ENCODE results near the gene IFIT3.
"Not testable (repeated sequence)": the region's sequence is repeated elsewhere in the genome, so short reads cannot be mapped to it uniquely, and the experiment has no call there.

The IFIT3 gene

DNA sequence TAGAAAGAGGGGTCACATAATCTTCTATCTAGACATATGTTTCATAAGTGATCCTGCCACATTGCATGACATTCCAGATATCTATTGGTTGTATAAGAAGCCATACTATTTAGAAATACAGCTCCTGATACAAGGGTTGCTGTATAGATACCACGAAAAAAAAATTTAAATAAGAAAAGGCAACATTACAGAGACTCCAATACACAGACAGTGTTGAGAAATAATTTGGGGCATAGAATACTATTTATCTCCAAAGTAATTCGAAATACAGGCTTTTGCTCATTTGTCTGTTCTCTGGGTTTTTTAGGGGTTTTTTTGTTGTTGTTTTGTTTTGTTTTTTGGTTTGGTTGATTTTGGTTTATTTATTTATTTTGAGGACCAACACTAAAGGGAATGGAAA is 23.4 kb upstream of the IFIT3 start:
- DNase-seq = no peak

DNA sequence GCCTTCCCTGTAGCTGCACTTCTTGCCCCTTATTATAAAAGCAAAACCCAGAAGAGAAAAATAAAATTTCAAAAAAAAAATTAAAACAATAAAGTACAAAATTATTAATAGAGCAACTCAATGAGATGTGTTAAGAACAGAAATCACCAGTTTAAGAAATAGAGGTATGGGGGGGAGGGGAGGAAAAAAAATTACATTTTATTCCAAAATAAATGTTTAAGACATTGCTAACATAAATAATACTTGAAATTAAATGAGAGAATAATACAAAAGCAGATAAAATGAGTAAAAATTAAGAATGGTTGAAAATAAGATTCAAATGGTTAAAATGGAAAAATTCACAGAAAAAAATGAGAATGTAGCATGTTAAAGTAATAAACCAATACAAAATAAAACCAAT is 22.9 kb upstream of the IFIT3 start:
- no peak for DNase-seq

DNA sequence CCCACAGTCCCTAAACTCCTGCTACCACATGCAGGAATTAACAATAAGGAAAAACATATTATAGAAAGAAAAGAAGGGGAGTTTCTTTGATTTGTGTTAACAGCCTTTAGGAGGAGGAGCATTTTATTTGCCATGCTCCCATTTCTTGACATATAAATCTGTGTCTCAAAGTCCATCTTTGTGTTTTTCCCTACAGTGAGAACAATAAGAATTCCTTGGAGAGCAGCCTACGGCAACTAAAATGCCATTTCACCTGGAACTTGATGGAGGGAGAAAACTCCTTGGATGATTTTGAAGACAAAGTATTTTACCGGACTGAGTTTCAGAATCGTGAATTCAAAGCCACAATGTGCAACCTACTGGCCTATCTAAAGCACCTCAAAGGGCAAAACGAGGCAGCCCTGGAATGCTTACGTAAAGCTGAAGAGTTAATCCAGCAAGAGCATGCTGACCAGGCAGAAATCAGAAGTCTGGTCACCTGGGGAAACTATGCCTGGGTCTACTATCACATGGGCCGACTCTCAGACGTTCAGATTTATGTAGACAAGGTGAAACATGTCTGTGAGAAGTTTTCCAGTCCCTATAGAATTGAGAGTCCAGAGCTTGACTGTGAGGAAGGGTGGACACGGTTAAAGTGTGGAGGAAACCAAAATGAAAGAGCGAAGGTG is 21.9 kb upstream of the IFIT3 start:
- no peak for DNase-seq

DNA sequence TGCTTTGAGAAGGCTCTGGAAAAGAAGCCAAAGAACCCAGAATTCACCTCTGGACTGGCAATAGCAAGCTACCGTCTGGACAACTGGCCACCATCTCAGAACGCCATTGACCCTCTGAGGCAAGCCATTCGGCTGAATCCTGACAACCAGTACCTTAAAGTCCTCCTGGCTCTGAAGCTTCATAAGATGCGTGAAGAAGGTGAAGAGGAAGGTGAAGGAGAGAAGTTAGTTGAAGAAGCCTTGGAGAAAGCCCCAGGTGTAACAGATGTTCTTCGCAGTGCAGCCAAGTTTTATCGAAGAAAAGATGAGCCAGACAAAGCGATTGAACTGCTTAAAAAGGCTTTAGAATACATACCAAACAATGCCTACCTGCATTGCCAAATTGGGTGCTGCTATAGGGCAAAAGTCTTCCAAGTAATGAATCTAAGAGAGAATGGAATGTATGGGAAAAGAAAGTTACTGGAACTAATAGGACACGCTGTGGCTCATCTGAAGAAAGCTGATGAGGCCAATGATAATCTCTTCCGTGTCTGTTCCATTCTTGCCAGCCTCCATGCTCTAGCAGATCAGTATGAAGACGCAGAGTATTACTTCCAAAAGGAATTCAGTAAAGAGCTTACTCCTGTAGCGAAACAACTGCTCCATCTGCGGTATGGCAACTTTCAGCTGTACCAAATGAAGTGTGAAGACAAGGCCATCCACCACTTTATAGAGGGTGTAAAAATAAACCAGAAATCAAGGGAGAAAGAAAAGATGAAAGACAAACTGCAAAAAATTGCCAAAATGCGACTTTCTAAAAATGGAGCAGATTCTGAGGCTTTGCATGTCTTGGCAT is 21.1 kb upstream of the IFIT3 start:
- no peak for DNase-seq

DNA sequence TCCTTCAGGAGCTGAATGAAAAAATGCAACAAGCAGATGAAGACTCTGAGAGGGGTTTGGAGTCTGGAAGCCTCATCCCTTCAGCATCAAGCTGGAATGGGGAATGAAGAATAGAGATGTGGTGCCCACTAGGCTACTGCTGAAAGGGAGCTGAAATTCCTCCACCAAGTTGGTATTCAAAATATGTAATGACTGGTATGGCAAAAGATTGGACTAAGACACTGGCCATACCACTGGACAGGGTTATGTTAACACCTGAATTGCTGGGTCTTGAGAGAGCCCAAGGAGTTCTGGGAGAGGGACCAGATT is 20.6 kb upstream of the IFIT3 start:
- DNase-seq = no peak

DNA sequence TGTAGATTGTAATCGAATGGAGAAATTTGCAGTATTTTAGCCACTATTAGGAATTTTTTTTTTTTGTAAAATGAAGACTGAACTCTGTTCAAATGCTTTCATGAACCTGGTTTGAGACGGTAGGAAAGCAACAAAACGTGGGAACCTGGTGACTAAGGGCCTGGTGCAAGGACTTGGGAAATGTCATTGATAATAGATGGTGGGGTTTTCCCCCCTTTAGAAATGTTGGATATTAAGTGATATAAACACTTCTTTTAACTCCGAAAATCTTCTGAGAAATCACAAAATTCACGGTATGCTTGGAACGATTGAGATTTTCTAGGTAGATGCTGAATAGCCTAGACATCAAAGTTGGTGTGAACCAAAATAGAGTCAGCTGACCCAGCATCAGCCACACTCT is 19.5 kb upstream of the IFIT3 start:
- no peak for DNase-seq

DNA sequence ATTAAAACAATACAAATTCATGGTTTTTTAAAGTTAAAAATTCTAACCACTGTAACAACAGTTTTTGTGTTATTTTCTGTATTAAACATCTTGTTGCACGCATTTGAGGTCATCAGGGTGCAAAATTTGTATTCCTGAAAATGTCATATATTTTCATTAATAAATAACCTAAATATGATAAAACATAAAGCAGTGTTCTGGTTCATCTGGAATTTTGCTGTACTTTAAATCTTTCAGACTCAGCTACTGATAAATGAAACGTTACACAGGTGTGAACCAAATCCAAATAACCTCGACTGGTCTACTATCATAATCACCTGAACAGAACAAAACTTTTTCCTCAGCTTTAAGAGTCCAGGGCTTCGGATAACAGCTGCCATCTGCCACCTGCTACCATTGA is 19.1 kb upstream of the IFIT3 start:
- no peak for DNase-seq

DNA sequence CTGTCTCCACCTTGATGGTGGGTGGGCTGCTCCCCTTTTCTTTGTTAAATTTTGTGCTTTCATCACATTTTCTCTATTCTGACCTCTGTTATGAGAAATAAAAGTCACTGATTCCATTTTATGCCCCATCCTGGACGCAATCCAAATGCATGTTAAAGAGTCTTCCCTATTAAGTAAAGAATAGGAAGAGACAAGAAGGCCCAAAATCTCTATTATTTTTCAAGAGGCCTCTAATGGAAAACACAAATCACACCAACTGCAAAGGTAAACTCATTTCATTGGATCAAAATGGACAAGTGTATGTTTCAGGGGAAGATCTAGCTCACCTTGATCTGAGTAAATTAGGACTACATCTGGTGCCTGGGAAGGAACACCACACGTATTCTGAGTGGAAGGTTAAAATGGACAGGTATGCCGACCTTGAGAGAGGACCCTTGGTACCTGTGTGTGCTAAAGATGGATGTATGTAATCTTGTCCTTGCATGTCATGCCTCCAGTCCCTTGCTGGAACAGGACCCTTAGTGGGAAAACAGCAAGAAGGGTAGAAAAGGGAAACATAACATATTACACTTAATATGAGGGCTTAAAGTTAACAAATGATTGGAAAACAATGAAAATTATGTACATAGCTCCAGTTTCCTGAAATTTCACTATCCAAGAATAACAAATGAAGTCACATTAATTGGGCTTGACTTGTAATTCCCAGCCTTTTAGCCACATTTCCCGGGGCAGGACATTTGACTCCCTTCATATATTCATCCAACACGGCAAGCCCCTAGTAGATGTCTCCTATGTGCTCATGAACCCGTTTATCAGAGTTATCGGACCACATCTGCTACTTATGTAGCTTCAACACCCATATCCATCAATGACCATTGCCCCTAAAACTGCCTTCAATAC is 18.4 kb upstream of the IFIT3 start:
- DNase-seq = no peak

DNA sequence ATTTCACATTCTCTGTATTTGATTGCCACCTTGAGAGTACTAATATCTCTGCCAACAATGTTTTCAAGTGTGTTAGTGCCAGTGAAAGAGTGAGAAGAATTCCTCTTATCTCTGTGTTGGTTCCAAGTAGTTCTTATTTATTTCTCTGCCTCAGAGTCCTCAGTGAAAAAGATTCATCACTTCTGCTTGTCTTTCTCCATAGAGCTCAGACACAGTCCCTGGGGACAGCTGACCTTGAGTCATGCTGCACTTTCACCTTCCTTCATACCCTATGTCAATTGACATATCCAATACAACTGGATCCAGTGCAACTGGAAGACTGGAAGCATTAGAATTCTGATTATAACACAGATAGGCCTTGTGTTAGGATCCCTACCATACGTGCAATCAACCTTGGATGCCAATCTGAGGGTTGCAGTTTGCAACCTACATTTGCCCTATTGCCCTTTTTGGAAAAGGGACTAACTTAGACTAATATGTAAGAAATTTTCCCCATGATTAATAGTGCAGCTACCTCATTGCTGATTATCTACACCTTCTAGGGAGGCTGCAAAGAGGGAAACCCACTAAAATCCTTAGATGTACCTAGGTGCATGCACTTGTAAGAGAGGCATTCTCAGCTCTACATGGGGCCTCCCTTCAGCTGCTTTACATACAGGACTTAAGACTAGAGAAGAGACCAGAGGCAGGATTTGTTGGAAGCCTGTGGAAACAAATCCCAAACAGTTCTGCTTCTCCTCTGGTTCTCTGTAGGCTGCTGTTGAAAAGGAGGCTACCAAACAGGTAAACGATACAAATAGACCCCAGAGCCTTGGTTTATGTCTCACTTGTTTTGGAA is 17.5 kb upstream of the IFIT3 start:
- no peak for DNase-seq

DNA sequence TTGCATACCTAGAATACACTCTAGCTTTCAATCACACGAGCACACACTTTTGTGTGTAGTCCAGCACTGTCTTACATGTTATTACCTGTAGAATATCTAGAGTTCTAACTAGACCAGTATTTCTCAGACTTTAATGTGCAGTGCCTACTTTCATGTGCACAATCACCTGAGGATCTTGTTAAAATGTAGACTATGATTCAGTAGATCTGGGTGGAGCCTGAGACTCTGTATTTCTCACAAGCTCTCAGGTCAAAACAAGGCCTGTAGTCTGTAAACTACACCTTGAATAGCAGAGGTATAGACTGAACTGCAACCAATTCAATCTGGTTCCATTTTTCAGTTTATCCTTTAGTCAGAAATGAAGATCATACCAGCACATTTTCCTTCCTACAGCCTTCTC is 14.8 kb upstream of the IFIT3 start:
- DNase-seq = no peak

DNA sequence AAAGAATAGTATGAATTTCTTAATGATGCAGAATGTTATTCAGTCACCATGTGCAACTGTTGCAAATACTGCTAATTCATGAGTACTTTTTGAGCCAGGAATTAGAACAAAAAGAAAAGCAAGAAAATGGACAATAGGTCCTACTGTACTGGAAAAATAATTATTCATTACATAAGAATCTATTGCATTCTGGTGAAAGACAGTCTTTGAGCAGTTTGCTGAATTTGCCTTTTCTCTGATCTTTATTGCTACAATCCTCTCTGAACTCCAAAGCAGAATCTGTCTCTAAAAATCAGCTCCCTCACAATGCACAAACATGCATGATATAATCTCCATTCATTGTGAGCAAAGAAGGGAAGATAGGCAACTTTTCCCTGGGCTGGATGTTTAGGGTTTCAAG is 13.1 kb upstream of the IFIT3 start:
- no peak for DNase-seq

DNA sequence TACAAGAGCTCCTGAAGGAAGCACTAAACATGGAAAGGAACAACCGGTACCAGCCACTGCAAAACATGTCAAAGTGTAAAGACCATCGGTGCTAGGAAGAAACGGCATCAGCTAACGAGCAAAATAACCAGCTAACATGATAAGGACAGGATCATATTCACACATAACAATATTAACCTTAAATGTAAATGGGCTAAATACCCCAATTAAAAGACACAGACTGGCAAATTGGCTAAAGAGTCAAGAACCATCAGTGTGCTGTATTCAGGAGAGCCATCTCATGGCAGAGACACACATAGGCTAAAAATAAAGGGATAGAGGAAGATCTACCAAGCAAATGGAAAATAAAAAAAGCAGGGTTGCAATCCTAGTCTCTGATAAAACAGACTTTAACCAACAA is 9.8 kb upstream of the IFIT3 start:
- DNase-seq = not testable (repeated sequence)

DNA sequence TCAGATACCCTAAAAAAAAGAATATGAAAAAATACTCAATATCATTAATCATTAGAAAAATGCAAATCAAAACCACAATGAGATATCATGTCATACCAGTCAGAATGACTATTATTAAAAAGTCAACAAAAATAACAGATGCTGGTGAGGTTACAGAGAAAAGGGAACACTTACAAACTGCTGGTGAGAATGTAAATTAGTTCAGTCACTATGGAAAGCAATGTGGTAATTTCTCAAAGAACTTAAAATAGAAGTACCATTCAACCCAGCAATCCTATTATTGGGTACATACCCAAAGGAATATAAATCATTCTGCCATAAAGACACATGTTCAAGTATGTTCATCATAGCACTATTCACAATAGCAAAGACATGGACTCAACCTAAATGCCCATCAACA is 2.7 kb upstream of the IFIT3 start:
- not testable (repeated sequence) for DNase-seq

DNA sequence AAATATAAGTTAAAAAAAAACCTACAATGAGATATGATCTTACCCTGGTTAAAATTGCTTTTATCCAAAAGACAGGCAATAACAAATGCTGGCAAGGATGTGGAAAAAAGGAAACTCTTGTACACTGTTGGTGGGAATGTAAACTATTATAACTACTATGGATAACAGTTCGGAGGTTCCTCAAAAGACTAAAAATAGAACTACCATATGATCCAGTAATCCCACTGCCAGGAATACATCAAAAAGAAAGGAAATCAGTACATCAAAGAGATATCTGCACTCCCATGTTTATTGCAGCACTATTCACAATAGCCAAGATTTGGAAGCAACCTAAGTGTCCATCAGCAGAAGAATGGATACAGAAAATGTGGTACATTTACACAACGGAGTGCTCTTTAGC is 1.9 kb upstream of the IFIT3 start:
- not testable (repeated sequence) for DNase-seq

DNA sequence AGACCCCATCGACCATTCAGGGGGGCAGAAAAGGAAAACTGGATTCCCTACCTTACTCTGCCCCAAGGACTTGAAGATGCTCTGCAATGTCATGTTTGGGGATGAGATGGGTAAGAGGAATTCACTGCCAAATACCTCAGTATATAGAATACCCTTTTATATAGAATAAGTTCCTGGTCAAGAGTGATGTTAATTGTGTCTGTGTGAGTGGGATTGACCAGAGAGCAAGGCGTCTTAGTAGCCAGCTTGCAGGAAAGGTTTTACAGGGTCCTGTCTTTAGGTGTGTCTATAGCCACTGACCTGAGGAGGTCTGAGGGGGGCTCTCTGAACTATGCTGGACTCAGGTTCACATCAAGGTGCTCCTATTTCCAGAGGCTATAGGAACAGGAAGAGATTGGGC is 1.4 kb downstream of the IFIT3 start:
- DNase-seq = no peak

DNA sequence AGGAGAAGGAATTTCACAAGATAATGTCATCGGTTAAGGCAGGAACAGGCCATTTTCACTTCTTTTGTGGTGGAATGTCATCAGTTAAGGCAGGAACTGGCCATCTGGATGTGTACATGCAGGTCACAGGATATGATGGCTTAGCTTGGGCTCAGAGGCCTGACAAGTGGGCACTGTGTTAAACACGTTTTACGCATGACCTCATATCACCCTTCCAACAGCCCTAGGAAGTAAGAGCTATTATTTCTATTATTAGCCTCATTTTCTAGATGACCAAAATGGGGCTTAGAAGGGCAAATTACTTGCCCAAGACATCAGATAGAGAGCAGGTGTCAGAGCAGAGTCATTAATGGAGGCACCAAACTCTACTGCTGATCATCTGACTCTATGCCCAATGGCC is 2.2 kb downstream of the IFIT3 start:
- not testable (repeated sequence) for DNase-seq

DNA sequence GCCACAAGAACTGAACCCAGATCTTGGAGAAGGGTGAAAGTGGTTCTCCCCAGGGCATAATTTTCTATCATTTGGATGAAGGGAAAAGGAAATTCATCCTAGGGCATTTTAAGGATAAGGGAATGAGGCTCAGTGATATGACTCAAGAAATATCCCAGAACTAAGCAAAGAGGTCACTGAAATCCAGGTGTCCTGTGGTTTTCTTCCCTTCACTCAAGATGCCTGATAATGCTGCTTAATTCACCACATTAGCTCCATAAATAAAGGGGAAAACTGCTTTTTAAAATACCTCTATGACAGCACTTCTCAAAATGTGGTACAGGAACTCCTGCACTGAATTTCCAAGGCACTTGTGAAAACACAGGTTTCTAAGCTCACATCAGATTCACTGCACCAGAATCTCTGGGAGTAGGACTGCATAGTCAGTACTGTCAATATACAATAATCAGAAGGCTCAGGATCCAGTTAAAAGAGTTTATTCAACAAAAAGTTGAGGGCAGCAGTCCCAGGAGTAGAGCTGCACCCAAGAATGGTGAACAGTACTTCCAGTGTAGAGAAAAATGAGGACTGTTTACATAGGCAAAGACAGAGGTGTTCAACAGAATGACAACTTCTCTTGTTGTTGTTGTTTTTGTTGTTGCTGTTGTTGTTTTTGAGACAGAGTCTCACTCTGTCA is 2.9 kb downstream of the IFIT3 start:
- DNase-seq = no peak

DNA sequence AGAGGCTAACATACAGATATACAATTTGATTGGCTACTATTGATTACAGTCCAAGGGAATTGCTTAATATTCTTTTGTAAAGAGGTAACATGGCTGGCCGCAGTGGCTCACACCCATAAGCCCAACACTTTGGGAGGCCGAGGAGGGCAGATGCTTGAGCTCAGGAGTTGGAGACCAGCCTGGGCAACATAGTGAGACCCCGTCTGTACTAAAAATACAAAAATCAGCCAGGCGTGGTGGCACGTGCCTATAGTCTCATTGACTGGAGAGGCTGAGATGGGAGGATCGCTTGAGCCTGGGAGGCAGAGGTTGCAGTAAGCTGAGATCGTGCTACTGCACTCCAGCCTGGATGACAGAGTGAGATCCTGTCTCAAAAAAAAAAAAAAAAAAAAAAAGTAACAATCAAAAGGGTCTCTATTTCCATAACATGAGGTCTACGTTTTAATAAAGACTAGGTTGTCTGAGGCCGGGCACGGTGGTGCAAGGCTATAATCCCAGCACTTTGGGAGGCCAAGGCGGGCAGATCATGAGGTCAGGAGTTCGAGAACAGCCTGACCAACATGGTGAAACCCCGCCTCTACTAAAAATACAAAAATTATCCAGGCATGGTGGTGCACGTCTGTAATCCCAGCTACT is 3.8 kb downstream of the IFIT3 start:
- not testable (repeated sequence) for DNase-seq

DNA sequence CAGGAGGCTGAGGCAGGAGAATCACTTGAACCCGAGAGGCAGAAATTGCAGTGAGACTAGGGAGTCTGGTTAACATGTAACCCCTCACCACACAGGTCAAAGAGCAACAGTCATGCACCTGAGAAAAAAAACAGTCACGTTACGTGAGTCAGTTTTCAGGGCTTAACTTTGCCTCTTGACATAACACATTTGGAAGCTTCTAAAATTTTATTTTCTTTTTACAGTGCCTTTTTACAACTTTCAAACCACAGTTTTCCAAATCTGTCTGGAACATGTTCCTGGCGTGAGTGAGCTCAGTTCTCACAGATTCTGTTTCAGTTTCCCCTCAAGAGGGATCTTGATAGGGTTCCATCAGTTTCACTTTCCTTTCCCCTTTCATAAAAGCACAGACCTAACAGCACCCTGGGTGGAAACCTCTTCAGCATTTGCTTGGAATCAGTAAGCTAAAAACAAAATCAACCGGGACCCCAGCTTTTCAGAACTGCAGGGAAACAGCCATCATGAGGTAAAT is 4.4 kb downstream of the IFIT3 start:
- DNase-seq = no peak

DNA sequence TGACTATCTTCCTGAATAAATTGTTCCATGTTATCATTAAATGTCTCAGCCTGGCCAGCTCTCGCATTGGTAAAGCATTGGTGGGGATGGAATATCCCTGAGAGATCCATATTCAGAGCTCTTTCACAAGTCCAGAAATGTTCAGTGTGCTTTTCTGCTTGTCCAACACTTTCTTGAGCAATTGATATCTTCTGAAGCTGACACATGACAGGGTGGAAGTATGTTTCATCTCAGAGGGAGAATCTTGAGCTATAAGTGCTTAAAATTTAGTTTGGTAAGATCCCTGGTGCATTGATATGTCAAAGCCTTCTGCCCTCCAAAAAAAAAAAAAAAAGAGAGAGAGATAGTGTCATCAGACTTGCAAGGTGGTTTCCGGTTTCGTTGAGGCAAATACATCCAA is 7.4 kb downstream of the IFIT3 start:
- DNase-seq = no peak

DNA sequence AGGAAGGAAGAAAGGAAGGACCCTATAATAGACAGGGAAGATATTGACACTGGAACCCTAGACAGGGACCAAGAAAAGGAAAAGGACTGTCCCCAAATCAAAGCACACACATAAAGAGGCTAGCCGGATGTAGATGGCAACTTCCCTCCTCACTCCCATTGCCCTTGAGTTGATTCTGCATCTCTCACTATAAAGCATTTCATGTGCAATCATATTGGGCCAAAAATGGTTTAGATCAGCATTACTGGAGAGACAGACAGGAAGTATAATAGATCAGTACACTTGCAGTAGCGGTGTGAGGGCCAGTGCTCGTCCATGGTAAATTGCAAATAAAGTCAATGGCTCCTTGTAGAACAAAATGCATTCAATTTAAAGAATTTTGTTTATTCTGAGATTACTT is 8.4 kb downstream of the IFIT3 start:
- no peak for DNase-seq

DNA sequence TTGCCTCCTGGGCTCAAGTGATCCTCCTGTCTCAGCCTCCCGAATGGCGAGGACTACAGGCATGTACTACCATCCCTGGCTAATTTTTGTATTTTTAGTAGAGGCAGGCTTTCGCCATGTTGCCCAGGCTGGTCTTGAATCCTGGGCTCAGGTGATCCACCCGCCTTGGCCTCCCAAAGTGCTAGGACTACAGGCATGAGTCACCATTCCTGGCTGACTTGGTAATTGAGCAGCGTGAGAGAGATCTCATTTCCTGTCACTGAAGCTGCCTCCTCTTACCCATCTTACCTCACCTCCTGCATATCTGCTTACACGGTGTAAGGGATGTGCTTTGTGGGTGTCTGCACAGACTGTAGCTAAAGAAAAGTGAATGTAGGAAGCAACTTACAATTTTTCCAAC is 9.7 kb downstream of the IFIT3 start:
- no peak for DNase-seq

Measured in NCI-H187 (cell line).